ENCODE measurements around the gene LRP8. TPM values are rescaled to one million over a fixed set of nuclear protein-coding genes. Genes with fewer than 3 reads are reported as not detected.

The LRP8 gene
- total and polyA plus RNA-seq, 9 of the 15 experiments (the other 6 are each of a cell fraction or from before 2014, with no cell fraction given): 7.1 to 56.1 (median 31.3) TPM

- 0 out of 2 replicates have a peak, but pooled peaks have one; percentile 37 for TF ChIP-seq ZFP91 (CRISPR knock-in tag; IDR thresholded peaks at IDR 0.05)
- 0 out of 2 replicates have a peak, but pooled peaks have one; percentile 4 for TF ChIP-seq ZNF561 (CRISPR knock-in tag; conservative IDR thresholded peaks at IDR 0.05)
- no peak for TF ChIP-seq ZKSCAN8 (CRISPR knock-in tag; IDR thresholded peaks at IDR 0.05)
- no peak for TF ChIP-seq HMG20A (CRISPR knock-in tag; conservative IDR thresholded peaks at IDR 0.05)
- no peak for TF ChIP-seq ZNF407 (IDR thresholded peaks at IDR 0.05; ENCODE audit: low read depth)
- TF ChIP-seq BHLHE40 (IDR thresholded peaks at IDR 0.05; ENCODE audit: low read length): peak; percentile 69
- TF ChIP-seq KLF13 (tag; IDR thresholded peaks at IDR 0.05; ENCODE audit: borderline replicate concordance, low read depth): peak; percentile 40; the same call in 1 of the 2 replicates
Observed at GRCh38 chr1:53196485-53197290, 131.2 kb downstream of the LRP8 start, which contains the start of gene CPT2 (continued).

Measured in K562 (cell line).